ENCODE data around the gene SLC1A5. TPM values are rescaled to one million over a fixed set of nuclear protein-coding genes. Genes with fewer than 3 reads are reported as not detected.
"Not testable (repeated sequence)": the region's sequence is repeated elsewhere in the genome, so short reads cannot be mapped to it uniquely, and the experiment has no call there.

Gene SLC1A5
- total RNA-seq, 1 donor from 2014 or later, result 131 TPM

GRCh38 chr19:46828484-46828883 lies 40.1 kb upstream of the SLC1A5 start:
- Mint-ChIP-seq H3K27me3 (ENCODE audit: low read depth) (no peaks in the 10 kb centered on the region), H3K36me3 (ENCODE audit: low read depth) (peaks cover 3% of the 10 kb centered on the region), H3K4me1 (no peaks in the 10 kb centered on the region), H3K27ac (ENCODE audit: unreplicated experiment) (no peak overlapping the region), H3K4me3 (no peak overlapping the region), H3K9me3 (peaks cover 6% of the 10 kb centered on the region)
- no peak for TF ChIP-seq CTCF (conservative IDR thresholded peaks at IDR 0.05)
- DNase-seq (ENCODE audit: low read depth, low spot score), result no peak

GRCh38 chr19:46825731-46826055 lies 37.3 kb upstream of the SLC1A5 start:
- H3K9me3 Mint-ChIP-seq, result peaks cover under 1% of the 10 kb centered on the region
- H3K27me3 Mint-ChIP-seq (ENCODE audit: low read depth), result no peaks in the 10 kb centered on the region
- H3K27ac Mint-ChIP-seq (ENCODE audit: unreplicated experiment), result no peak overlapping the region
- H3K36me3 Mint-ChIP-seq (ENCODE audit: low read depth), result no peaks in the 10 kb centered on the region
- H3K4me1 Mint-ChIP-seq, result peaks cover 8% of the 10 kb centered on the region
- TF ChIP-seq CTCF (conservative IDR thresholded peaks at IDR 0.05), result no peak
- DNase-seq (ENCODE audit: low read depth, low spot score), result no peak
- no peak overlapping the region for H3K4me3 Mint-ChIP-seq

GRCh38 chr19:46824890-46825730 lies 36.7 kb upstream of the SLC1A5 start:
- TF ChIP-seq CTCF (conservative IDR thresholded peaks at IDR 0.05), result no peak
- DNase-seq (ENCODE audit: low read depth, low spot score), result no peak
- Mint-ChIP-seq H3K4me1 (peaks cover 13% of the 10 kb centered on the region), H3K9me3 (no peaks in the 10 kb centered on the region), H3K27ac (ENCODE audit: unreplicated experiment) (peak overlapping the region; percentile 84), H3K27me3 (ENCODE audit: low read depth) (no peaks in the 10 kb centered on the region), H3K4me3 (no peak overlapping the region), H3K36me3 (ENCODE audit: low read depth) (no peaks in the 10 kb centered on the region)

- Mint-ChIP-seq H3K9me3 (no peaks in the 10 kb centered on the region), H3K36me3 (ENCODE audit: low read depth) (no peaks in the 10 kb centered on the region), H3K4me3 (no peak overlapping the region), H3K4me1 (peaks cover 18% of the 10 kb centered on the region), H3K27me3 (ENCODE audit: low read depth) (no peaks in the 10 kb centered on the region), H3K27ac (ENCODE audit: unreplicated experiment) (no peak overlapping the region)
- no peak for TF ChIP-seq CTCF (conservative IDR thresholded peaks at IDR 0.05)
- DNase-seq (ENCODE audit: low read depth, low spot score), result no peak
Observed at GRCh38 chr19:46823049-46823448, 34.7 kb upstream of the SLC1A5 start.

GRCh38 chr19:46822410-46822787 lies 34.0 kb upstream of the SLC1A5 start:
- not testable (repeated sequence) for H3K36me3 Mint-ChIP-seq (ENCODE audit: low read depth); DNase-seq (ENCODE audit: low read depth, low spot score); H3K27me3 Mint-ChIP-seq (ENCODE audit: low read depth); H3K9me3 Mint-ChIP-seq; H3K4me3 Mint-ChIP-seq
- peaks cover 18% of the 10 kb centered on the region for H3K4me1 Mint-ChIP-seq
- peak overlapping the region; percentile 67 for H3K27ac Mint-ChIP-seq (ENCODE audit: unreplicated experiment)

GRCh38 chr19:46821512-46822409 lies 33.4 kb upstream of the SLC1A5 start:
- no peak for DNase-seq (ENCODE audit: low read depth, low spot score)
- TF ChIP-seq CTCF (conservative IDR thresholded peaks at IDR 0.05), result no peak
- no peaks in the 10 kb centered on the region for H3K36me3 Mint-ChIP-seq (ENCODE audit: low read depth)
- no peaks in the 10 kb centered on the region for H3K27me3 Mint-ChIP-seq (ENCODE audit: low read depth)
- peaks cover 18% of the 10 kb centered on the region for H3K4me1 Mint-ChIP-seq
- no peak overlapping the region for H3K4me3 Mint-ChIP-seq
- peak overlapping the region; percentile 67 for H3K27ac Mint-ChIP-seq (ENCODE audit: unreplicated experiment)
- no peaks in the 10 kb centered on the region for H3K9me3 Mint-ChIP-seq

Measured in neural crest cell (in vitro differentiated cells).